GM13976 (cell line): Measurements from ENCODE around the gene GNG4.

Source experiments
- DNase-seq: peaks from one replicate; pipeline ENCODE4 v3.0.0; 2012; ENCODE audit warnings: low spot score
- CTCF ChIP-seq: IDR thresholded peaks from 2 replicates; pipeline ENCODE4 v1.5.1; 2012; ENCODE audit warnings: borderline replicate concordance, mild to moderate bottlenecking; ENCODE audit not compliant: insufficient read depth; ENCODE audit errors: extremely low read depth, missing control alignments, control extremely low read depth
- in situ Hi-C: fragments of 300-500 bp; cut with MboI; formaldehyde crosslinking; loops from one replicate; pipeline ENCODE4 v1.12.0; 2022; ENCODE audit warnings: low sequenced_read_pairs, mixed read lengths, inconsistent platforms; ENCODE audit not compliant: unreplicated experiment

Gene GNG4

GRCh38 chr1:235637756-235638534 is 11.6 kb downstream of the GNG4 start:
- in situ Hi-C loops = no loop called here
- no peak for TF ChIP-seq CTCF
- DNase-seq = no peak

- no peak for DNase-seq
- in situ Hi-C loops = no loop called here
- no peak for TF ChIP-seq CTCF
These were observed 13.5 kb downstream of the GNG4 start for GRCh38 chr1:235635938-235636662.

GRCh38 chr1:235632506-235633401 is 16.8 kb downstream of the GNG4 start:
- peak; percentile 74 for DNase-seq
- in situ Hi-C loops = no loop called here
- no peak for TF ChIP-seq CTCF

GRCh38 chr1:235631816-235632215 is 17.8 kb downstream of the GNG4 start:
- in situ Hi-C loops = no loop called here
- no peak for DNase-seq
- TF ChIP-seq CTCF = no peak

- TF ChIP-seq CTCF = no peak
- DNase-seq = no peak
- in situ Hi-C loops = no loop called here
These were observed 21.1 kb downstream of the GNG4 start for GRCh38 chr1:235628316-235629005.

- in situ Hi-C loops = no loop called here
These were observed 23.8 kb downstream of the GNG4 start for GRCh38 chr1:235625831-235626230.

More at GRCh38 chr1:235625831-235626230, 23.8 kb downstream of the GNG4 start:
- TF ChIP-seq CTCF = no peak
- DNase-seq = no peak
